HepG2 (cell line): ENCODE data around the gene IL1RAPL1. TPM values are rescaled to one million over a fixed set of nuclear protein-coding genes. Genes with fewer than 3 reads are reported as not detected.

ENCODE experiments used
- ATAC-seq: fragments of 200-7000 bp; cut with Tn5 transposase; 3 replicates; pipeline ENCODE4 v1.9.1; 2020; ENCODE audit warnings: mild to moderate bottlenecking, moderate library complexity
- BruUV-seq: library from RNA; stranded (reverse); fragments of 400-500 nt; replicated peaks from 2 replicates; lab custom pipeline; 2021; lab: Mats Ljungman, UMichigan
- CTCF ChIA-PET: fragments of 300-600 bp; formaldehyde crosslinking; extraction: SDS; loops from one replicate; lab custom pipeline; 2021; ENCODE audit warnings: low total read pairs, inconsistent platforms, low intra/inter-chr PET ratio; lab: Yijun Ruan, JAX
- POLR2A ChIA-PET: fragments of 350-600 bp; sonication (Branson Sonifier 250); formaldehyde crosslinking; loops from one replicate; lab custom pipeline; 2020; ENCODE audit warnings: antibody characterized with exemption, inconsistent platforms; lab: Yijun Ruan, JAX
- DNase-seq: peaks from one replicate; pipeline ENCODE4 v3.0.0-alpha.2; 2015; ENCODE audit warnings: low spot score
- FAIRE-seq: peaks from 3 replicates; lab custom pipeline; 2011; peaks lifted over from hg19 to GRCh38; lab: Jason Lieb, UNC
- H2AFZ ChIP-seq: one replicate; pipeline ENCODE4 v1.6.1; 2011; ENCODE audit warnings: low read length, inconsistent platforms
- H3K27ac ChIP-seq: fragments of 300-600 bp; 3 replicates; pipeline ENCODE4 v1.8.0; 2011; ENCODE audit warnings: mixed run types, mild to moderate bottlenecking, mixed read lengths, low read length, inconsistent platforms; ENCODE audit not compliant: insufficient read depth; ENCODE audit errors: extremely low read length
- H3K27me3 ChIP-seq, 2 experiments: fragments of 200-600 bp in 1 of 2; 2 replicates in 1 of 2; 3 replicates in 1 of 2; pipeline versions ENCODE4 v1.6.0 to v1.8.0; 2011; ENCODE audit warnings: low read length in 2 of 2, mild to moderate bottlenecking in 2 of 2, moderate library complexity in 2 of 2, inconsistent platforms in 1 of 2; ENCODE audit not compliant: insufficient read depth in 2 of 2, control insufficient read depth in 1 of 2
- H3K36me3 ChIP-seq, 2 experiments: fragments of 200-600 bp in 1 of 2; replicated peaks in 1 of 2; 2 replicates in 1 of 2; 3 replicates in 1 of 2; pipeline versions ENCODE4 v1.5.1 to v1.8.0; 2011; ENCODE audit warnings: low read length in 2 of 2, inconsistent platforms in 1 of 2; ENCODE audit not compliant: insufficient read depth in 2 of 2, control insufficient read depth in 1 of 2
- H3K4me1 ChIP-seq: 2 replicates; pipeline ENCODE4 v1.5.1; 2012; ENCODE audit warnings: low read length, inconsistent platforms; ENCODE audit not compliant: insufficient read depth
- H3K4me2 ChIP-seq: 2 replicates; pipeline ENCODE4 v1.6.0; 2011; ENCODE audit warnings: low read depth, low read length, inconsistent platforms
- H3K4me3 ChIP-seq, 3 experiments: fragments of 200-600 bp in 1 of 3; sonication (generic), shearing (Covaris generic) in 1 of 3; replicated peaks in 1 of 3; 2 replicates each; pipeline ENCODE4 v1.5.1; 2011 to 2016; ENCODE audit warnings: low read length in 3 of 3, inconsistent platforms in 2 of 3, low read depth in 2 of 3, mild to moderate bottlenecking in 2 of 3, control low read depth in 1 of 3, mixed read lengths in 1 of 3; ENCODE audit not compliant: insufficient read depth in 1 of 3
- H3K79me2 ChIP-seq: one replicate; pipeline ENCODE4 v1.6.1; 2011; ENCODE audit warnings: low read length, inconsistent platforms; ENCODE audit not compliant: insufficient read depth
- H3K9ac ChIP-seq: 2 replicates; pipeline ENCODE4 v1.6.0; 2011; ENCODE audit warnings: mild to moderate bottlenecking, low read depth, low read length, inconsistent platforms; ENCODE audit not compliant: insufficient read depth
- H3K9me3 ChIP-seq: 2 replicates; pipeline ENCODE4 v1.5.1; 2012; ENCODE audit warnings: mild to moderate bottlenecking, low read length
- H4K20me1 ChIP-seq: 2 replicates; pipeline ENCODE4 v1.6.0; 2011; ENCODE audit warnings: inconsistent platforms, mild to moderate bottlenecking, low read length, moderate library complexity; ENCODE audit not compliant: insufficient read depth
- RARG ChIP-seq: sonication (generic); formaldehyde crosslinking; IDR thresholded peaks from 2 replicates; pipeline ENCODE4 v1.4.0; 2020; ENCODE audit warnings: low read depth, mild to moderate bottlenecking, missing genetic modification reagents
- XRCC5 ChIP-seq: fragments of 200-400 bp; formaldehyde crosslinking; optimal IDR thresholded peaks from 2 replicates; pipeline ENCODE3; 2017; ENCODE audit warnings: mild to moderate bottlenecking, low read length
- ZNF652 ChIP-seq: IDR thresholded peaks from 2 replicates; pipeline ENCODE4 v1.6.1; 2016; ENCODE audit warnings: low read depth, borderline replicate concordance
- WGBS: methylation state at CpG from one replicate; pipeline ENCODE4 v1.1.6; 2017; ENCODE audit warnings: low lambda C conversion rate; 5-methylcytosine and 5-hydroxymethylcytosine counted together
- in situ Hi-C: cut with HindIII; loops from 2 replicates; pipeline ENCODE4 v1.10.0; 2017; ENCODE audit warnings: low pct_unique_long_range_greater_than_20kb; ENCODE audit not compliant: extremely low pct_ligation_motif_present
- intact Hi-C: fragments of 100-400 bp; cut with micrococcal nuclease; formaldehyde crosslinking; loops from one replicate; pipeline ENCODE4 v1.10.0; 2022; ENCODE audit not compliant: unreplicated experiment
- polyA plus RNA-seq, 8 experiments: library from polyadenylated mRNA; depleted of rRNA in 3 of 8; stranded (reverse) in 7 of 8; unstranded in 1 of 8; fragments of >200 nt; fragmentation: Illumina TruSeq in 4 of 8; extraction: Trizol in 4 of 8; gene quantifications; 2 replicates each; pipeline versions ENCODE4 v1.2.1 to v1.2.3, GENCODE V29; 2011 to 2016; ENCODE audit warnings: low read depth in 4 of 8, missing spikeins in 1 of 8, mixed read lengths in 1 of 8; ENCODE audit not compliant: insufficient read depth in 1 of 8
- total RNA-seq, 5 experiments: library from RNA; depleted of rRNA; stranded (reverse); fragments of >200 nt; fragmentation: Illumina TruSeq; extraction: Trizol; gene quantifications; 2 replicates each; pipeline ENCODE4 v1.2.3, GENCODE V29; 2016; ENCODE audit warnings: low read depth in 1 of 5
- TF ChIP-seq, protein P1 (sequence below): conservative IDR thresholded peaks from 2 replicates; pipeline ENCODE4 v1.6.1; 2018; ENCODE audit warnings: missing genetic modification reagents

The IL1RAPL1 gene
- total and polyA plus RNA-seq, 2 of the 13 experiments (the other 11 are each of a cell fraction or from before 2014, with no cell fraction given): 0.04 TPM; not detected in 1

DNA sequence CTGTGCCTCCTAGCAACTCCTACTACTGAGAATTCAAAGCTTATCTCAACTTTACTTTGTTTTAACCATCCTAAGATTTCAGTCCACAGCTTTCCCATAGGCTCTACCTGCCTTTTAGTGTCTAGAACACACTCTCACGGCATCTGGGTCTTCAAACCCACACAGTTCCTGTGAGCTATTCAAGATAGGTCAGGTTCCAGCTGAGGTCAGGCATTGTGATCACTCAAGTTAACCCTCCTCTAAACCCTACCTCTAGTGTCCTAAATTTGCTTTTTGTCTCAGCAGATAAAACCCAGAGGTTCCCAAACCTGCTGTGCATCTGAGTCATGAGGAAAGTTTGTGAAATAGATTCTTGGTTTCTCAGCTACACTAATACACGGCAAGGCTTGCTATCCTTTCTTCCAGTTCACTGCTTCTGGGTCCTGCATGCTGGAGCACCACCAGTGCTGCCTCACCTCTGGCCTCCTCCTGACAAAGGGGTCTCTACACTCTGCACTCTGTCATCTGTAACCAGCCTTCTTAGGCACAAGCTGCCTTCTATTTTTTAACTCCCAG, 1303.5 kb downstream of the IL1RAPL1 start:
- in situ Hi-C loops: no loop called here
- BruUV-seq: no TSS peak
- intact Hi-C loops: no loop called here
- H3K4me2 ChIP-seq: no peak overlapping the region
- H4K20me1 ChIP-seq: no peaks in the 10 kb centered on the region
- no peak for FAIRE-seq
- 0% methylated on average over 2 of the region's 2 CpGs for WGBS
- H3K9ac ChIP-seq: no peak overlapping the region
- no peak overlapping the region for H2AFZ ChIP-seq
- H3K79me2 ChIP-seq: no peaks in the 10 kb centered on the region
- POLR2A ChIA-PET: no interaction called here
- H3K4me3 ChIP-seq: no peak overlapping the region
- H3K4me1 ChIP-seq: no peaks in the 10 kb centered on the region
- no peaks in the 10 kb centered on the region for H3K36me3 ChIP-seq
- TF ChIP-seq, protein P1, sequence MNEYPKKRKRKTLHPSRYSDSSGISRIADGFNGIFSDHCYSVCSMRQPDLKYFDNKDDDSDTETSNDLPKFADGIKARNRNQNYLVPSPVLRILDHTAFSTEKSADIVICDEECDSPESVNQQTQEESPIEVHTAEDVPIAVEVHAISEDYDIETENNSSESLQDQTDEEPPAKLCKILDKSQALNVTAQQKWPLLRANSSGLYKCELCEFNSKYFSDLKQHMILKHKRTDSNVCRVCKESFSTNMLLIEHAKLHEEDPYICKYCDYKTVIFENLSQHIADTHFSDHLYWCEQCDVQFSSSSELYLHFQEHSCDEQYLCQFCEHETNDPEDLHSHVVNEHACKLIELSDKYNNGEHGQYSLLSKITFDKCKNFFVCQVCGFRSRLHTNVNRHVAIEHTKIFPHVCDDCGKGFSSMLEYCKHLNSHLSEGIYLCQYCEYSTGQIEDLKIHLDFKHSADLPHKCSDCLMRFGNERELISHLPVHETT (CRISPR knock-in tag): no peak
- TF ChIP-seq RARG (CRISPR knock-in tag): no peak
- H3K27ac ChIP-seq: no peak overlapping the region
- CTCF ChIA-PET: no interaction called here
- H3K9me3 ChIP-seq: no peaks in the 10 kb centered on the region
- no peaks in the 10 kb centered on the region for H3K27me3 ChIP-seq
- DNase-seq: no peak
- no peak for ATAC-seq

DNA sequence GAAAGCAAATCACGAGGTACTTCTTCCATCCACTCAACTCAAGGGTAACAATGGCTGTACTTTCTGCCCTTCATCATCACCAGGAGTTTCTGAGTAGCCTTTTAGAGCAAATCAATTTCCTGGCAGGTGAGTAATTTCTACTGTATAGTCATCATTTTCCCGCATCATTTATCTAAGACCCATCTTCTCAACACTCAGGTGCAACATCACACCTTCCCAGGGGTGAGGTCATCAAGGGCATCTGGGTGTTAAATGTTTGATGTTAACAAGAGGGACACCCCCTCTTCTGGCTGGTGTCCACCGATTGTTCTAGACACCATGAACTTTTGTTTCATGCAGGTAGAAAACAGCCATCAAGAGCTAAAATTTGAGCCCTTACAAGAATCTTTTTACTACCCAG, 1314.8 kb downstream of the IL1RAPL1 start:
- H3K27me3 ChIP-seq: no peaks in the 10 kb centered on the region
- in situ Hi-C loops: no loop called here
- no peaks in the 10 kb centered on the region for H3K9me3 ChIP-seq
- no peak for FAIRE-seq
- no peak overlapping the region for H3K9ac ChIP-seq
- no peaks in the 10 kb centered on the region for H3K4me1 ChIP-seq
- WGBS: 0% methylated on average over 3 of the region's 3 CpGs
- DNase-seq: no peak
- POLR2A ChIA-PET: no interaction called here
- H3K36me3 ChIP-seq: no peaks in the 10 kb centered on the region
- no TSS peak for BruUV-seq
- no peak overlapping the region for H3K27ac ChIP-seq
- no peak for TF ChIP-seq ZNF652 (CRISPR knock-in tag)
- TF ChIP-seq XRCC5: no peak
- TF ChIP-seq, all 625 proteins: peak for 0
- Histone ChIP-seq H4K20me1 (no peaks in the 10 kb centered on the region), H3K79me2 (no peaks in the 10 kb centered on the region), H3K4me2 (no peak overlapping the region), H3K4me3 (no peak overlapping the region), H2AFZ (no peak overlapping the region)
- intact Hi-C loops: no loop called here
- CTCF ChIA-PET: no interaction called here
- ATAC-seq: no peak
